Stimulated activated effector memory CD8-positive, alpha-beta T cell treated with anti-CD3 and anti-CD28 coated beads, Interleukin-12 subunit alpha, Interleukin-12 subunit beta, amount 100 ng/mL, for 72 hours (primary cell): Measurements from ENCODE around the gene PCP2.
A peak's percentile ranks its signal among the peaks of the same experiment; 100 is the strongest.

Source experiments
- ATAC-seq: fragments of 150-1000 bp; cut with Tn5 transposase; 2 replicates; pipeline ENCODE4 v1.10.0; 2021
- DNase-seq, 2 donors: peaks; one replicate each; pipeline ENCODE4 v3.0.0; 2021 to 2022; ENCODE audit warnings: low spot score in 2 of 2
- H3K27ac Mint-ChIP-seq: one replicate; pipeline ENCODE4 v1.8.0; 2022; ENCODE audit warnings: mild to moderate bottlenecking, mixed read lengths
- H3K36me3 Mint-ChIP-seq: one replicate; pipeline ENCODE4 v1.8.0; 2022; ENCODE audit warnings: mild to moderate bottlenecking, mixed read lengths
- H3K4me1 Mint-ChIP-seq: one replicate; pipeline ENCODE4 v1.8.0; 2022; ENCODE audit warnings: mixed read lengths
- H3K4me3 Mint-ChIP-seq: one replicate; pipeline ENCODE4 v1.8.0; 2022; ENCODE audit warnings: mild to moderate bottlenecking, mixed read lengths
- H3K9me3 Mint-ChIP-seq: one replicate; pipeline ENCODE4 v1.8.0; 2022; ENCODE audit warnings: mixed read lengths

Gene PCP2

GRCh38 chr19:7670150-7670783 is 36.7 kb upstream of the PCP2 start:
- no peaks in the 10 kb centered on the region for H3K36me3 Mint-ChIP-seq
- peak; percentile 48 for ATAC-seq
- H3K27ac Mint-ChIP-seq: no peak overlapping the region
- peak overlapping the region; percentile 44 for H3K4me3 Mint-ChIP-seq
- H3K9me3 Mint-ChIP-seq: no peaks in the 10 kb centered on the region
- H3K4me1 Mint-ChIP-seq: peaks cover 25% of the 10 kb centered on the region
- DNase-seq: no peak

GRCh38 chr19:7669641-7670040 is 36.1 kb upstream of the PCP2 start:
- Mint-ChIP-seq H3K9me3 (no peaks in the 10 kb centered on the region), H3K4me1 (peaks cover 24% of the 10 kb centered on the region), H3K4me3 (no peak overlapping the region), H3K36me3 (no peaks in the 10 kb centered on the region), H3K27ac (no peak overlapping the region)
- DNase-seq (no peak), ATAC-seq (no peak)

GRCh38 chr19:7668842-7669241 is 35.3 kb upstream of the PCP2 start, which contains the start of gene RETN:
Gene RETN (plus strand): TSS chr19:7669049. CDS start chr19:7669327, 278 bp downstream.
- no peaks in the 10 kb centered on the region for H3K36me3 Mint-ChIP-seq
- no peak for ATAC-seq
- no peaks in the 10 kb centered on the region for H3K9me3 Mint-ChIP-seq
- H3K27ac Mint-ChIP-seq: no peak within 1 kb of the TSS
- H3K4me1 Mint-ChIP-seq: peaks cover 17% of the 10 kb centered on the region
- DNase-seq: no peak
- H3K4me3 Mint-ChIP-seq: no peak within 1 kb of the TSS

DNA sequence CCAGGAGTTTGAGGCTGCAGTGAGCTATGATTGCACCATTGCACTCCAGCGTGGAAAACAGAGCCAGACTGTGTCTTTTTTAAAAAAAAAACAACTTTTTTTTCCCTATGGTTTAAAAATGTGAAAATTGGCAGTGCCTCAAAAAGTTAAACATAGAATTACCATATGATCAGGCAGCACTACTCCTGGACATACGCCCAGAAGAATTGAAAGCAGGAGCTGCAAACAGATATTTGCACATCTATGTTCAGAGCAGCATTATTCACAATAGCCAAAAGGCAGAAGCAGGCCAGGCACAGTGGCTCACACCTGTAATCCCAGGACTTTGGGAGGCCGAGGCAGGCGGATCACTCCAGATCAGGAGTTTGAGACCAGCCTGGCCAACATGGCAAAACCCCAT is 31.6 kb upstream of the PCP2 start:
- ATAC-seq (no peak), DNase-seq (no peak)
- Mint-ChIP-seq H3K4me3 (no peak overlapping the region), H3K4me1 (peaks cover 9% of the 10 kb centered on the region), H3K9me3 (no peaks in the 10 kb centered on the region), H3K27ac (no peak overlapping the region), H3K36me3 (no peaks in the 10 kb centered on the region)

GRCh38 chr19:7663706-7664105 is 30.2 kb upstream of the PCP2 start:
- Mint-ChIP-seq H3K4me3 (no peak overlapping the region), H3K4me1 (no peaks in the 10 kb centered on the region), H3K9me3 (no peaks in the 10 kb centered on the region), H3K36me3 (no peaks in the 10 kb centered on the region), H3K27ac (no peak overlapping the region)
- no peak for DNase-seq
- ATAC-seq: no peak

DNA sequence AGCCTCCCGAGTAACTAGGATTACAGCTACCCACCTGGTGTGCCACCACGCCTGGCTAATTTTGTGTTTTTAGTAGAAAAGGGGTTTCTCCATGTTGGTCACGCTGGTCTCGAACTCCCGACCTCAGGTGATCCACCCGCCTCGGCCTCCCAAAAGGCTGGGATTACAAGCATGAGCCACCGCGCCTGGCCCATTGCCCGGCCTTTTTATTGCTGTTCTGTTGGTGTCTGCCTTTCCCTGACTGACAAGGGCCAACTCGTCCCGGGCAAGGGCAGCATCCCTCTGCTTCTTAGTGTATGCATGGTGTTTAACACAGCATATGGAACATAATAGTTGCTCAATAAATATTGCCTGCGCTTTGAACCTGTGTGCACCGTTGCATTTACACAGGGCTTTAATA is 29.1 kb upstream of the PCP2 start:
- no peaks in the 10 kb centered on the region for H3K36me3 Mint-ChIP-seq

DNA sequence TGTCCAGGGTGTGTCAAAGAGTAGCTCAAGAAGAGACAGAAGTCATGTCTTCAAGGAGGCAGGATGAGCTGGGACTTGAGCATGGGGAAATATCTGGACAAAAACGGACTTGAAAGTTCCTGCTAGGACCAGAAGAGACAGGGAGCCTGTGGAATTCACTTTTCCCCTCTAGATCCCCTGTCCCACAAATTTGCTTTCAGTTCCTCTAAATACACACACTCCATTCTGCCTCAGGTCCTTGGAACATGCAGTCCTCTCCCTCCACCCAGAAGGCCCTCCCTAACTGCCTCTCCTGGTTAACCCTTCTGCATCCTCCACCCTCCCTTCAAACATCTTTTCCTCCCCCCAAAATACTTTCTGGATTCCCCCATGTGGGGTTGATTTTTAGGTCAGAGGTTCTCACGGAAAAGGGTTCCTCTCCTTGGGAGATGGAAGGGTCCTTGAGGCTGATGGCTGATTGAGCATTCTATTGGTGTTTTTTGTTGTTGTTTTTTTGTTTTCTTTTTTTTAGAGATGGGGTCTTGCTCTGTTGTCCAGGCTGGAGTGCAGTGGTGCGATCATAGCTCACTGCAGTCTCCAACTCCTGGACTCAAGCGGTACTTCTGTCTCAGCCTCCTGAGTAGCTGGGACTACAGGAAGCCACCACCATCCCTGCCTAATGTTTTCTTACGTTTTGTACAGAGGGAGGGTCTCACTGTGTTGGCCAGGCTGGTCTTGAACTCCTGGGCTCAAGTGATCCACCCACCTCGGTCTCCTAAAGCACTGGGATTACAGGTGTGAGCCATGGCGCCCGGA is 28.4 kb upstream of the PCP2 start:
- Mint-ChIP-seq H3K36me3 (no peaks in the 10 kb centered on the region), H3K4me1 (peaks cover 13% of the 10 kb centered on the region), H3K4me3 (no peak overlapping the region), H3K9me3 (no peaks in the 10 kb centered on the region), H3K27ac (no peak overlapping the region)
- ATAC-seq (no peak), DNase-seq (no peak)

More for the DNA sequence above, 29.1 kb upstream of the PCP2 start:
- ATAC-seq: no peak
- Mint-ChIP-seq H3K9me3 (no peaks in the 10 kb centered on the region), H3K4me3 (no peak overlapping the region), H3K4me1 (peaks cover 8% of the 10 kb centered on the region), H3K27ac (no peak overlapping the region)
- no peak for DNase-seq

DNA sequence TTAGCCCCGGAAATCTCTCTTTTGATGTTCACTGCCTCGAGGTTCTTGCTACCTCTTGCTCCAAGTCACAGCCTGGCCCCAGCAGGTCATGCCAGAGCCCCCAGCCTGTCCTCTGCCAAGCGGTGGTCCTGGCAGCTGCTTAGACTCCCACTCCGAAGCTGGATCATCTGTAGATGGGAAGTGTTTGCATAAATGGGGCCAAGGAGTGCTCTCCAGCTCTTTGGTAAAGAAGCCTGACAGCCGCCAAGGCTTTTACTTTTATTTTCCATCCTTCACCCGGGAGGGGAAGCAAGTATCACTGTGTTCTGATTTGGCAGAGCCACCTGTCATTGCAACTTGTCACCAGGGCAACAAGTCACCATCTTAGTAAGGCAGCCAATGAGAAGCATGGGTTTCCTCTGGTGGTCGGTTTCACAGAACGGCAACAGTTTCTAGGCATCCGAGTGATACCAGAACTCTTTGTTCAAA is 24.7 kb upstream of the PCP2 start:
- Mint-ChIP-seq H3K27ac (no peak overlapping the region), H3K4me1 (peaks cover 13% of the 10 kb centered on the region), H3K4me3 (peak overlapping the region; percentile 51), H3K36me3 (no peaks in the 10 kb centered on the region), H3K9me3 (no peaks in the 10 kb centered on the region)
- peak in 1 of 2 donors; percentile 62 for DNase-seq
- peak; percentile 90 for ATAC-seq

DNA sequence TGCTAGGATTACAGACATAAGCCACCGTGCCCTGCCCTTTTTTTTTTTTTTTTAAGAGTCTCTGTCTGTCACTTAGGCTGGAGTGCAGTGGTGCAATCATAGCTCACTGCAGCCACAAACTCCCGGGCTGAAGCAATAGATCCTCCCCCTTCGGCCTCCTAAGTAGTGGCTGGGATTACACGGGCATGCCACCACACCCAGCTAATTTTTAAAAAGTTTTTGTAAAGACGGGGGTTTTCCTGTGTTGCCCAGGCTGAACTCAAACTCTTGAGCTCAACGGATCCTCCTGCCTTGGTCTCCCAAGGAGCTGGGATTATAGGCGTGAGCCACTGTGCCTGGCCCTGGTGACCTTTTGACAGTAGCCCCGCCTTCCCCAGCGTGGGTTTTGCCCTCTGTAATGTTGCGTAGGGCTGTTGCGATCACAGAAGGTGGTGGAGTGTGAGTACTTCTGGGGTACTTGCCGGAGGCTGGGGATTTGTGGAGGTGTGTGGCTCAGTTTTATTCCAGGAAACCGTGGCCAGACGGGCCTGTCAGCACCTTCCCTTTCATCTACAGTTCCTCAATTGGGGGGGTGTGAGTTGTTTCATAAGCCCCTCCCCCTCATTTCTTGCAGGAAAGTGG is 23.7 kb upstream of the PCP2 start:
- H3K27ac Mint-ChIP-seq: no peak overlapping the region
- H3K4me3 Mint-ChIP-seq: peak overlapping the region; percentile 51
- ATAC-seq (peak; percentile 78), DNase-seq (no peak)
- peaks cover 3% of the 10 kb centered on the region for H3K36me3 Mint-ChIP-seq
- H3K4me1 Mint-ChIP-seq: peaks cover 23% of the 10 kb centered on the region
- H3K9me3 Mint-ChIP-seq: no peaks in the 10 kb centered on the region

DNA sequence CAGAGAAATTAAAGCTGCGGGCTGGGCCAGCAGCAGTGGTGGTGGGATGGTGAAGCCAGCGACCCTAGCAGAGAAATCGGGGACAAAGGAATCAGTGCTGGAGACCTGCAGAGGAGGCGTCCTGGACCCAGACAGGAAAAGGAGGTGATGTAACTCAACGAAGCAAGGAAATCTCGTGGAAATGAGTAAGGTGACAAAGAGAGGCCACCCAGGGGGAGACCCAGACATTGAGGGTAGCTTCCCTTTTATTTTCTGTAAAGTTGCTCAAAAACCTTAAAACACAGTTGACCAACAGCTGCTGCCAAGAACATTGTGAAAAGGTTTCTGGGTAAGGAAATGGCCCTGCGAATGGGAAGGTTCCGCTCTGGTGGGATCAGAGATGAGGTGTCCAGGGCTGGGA is 22.1 kb upstream of the PCP2 start:
- Mint-ChIP-seq H3K36me3 (peaks cover 8% of the 10 kb centered on the region), H3K9me3 (no peaks in the 10 kb centered on the region), H3K4me1 (peaks cover 25% of the 10 kb centered on the region), H3K4me3 (no peak overlapping the region), H3K27ac (no peak overlapping the region)
- ATAC-seq (no peak), DNase-seq (no peak)

- H3K4me3 Mint-ChIP-seq: no peak overlapping the region
- peaks cover 8% of the 10 kb centered on the region for H3K36me3 Mint-ChIP-seq
- no peak overlapping the region for H3K27ac Mint-ChIP-seq
- H3K4me1 Mint-ChIP-seq: peaks cover 25% of the 10 kb centered on the region
- H3K9me3 Mint-ChIP-seq: no peaks in the 10 kb centered on the region
- ATAC-seq (no peak), DNase-seq (no peak)
Observed at GRCh38 chr19:7654401-7654800, 20.9 kb upstream of the PCP2 start.

DNA sequence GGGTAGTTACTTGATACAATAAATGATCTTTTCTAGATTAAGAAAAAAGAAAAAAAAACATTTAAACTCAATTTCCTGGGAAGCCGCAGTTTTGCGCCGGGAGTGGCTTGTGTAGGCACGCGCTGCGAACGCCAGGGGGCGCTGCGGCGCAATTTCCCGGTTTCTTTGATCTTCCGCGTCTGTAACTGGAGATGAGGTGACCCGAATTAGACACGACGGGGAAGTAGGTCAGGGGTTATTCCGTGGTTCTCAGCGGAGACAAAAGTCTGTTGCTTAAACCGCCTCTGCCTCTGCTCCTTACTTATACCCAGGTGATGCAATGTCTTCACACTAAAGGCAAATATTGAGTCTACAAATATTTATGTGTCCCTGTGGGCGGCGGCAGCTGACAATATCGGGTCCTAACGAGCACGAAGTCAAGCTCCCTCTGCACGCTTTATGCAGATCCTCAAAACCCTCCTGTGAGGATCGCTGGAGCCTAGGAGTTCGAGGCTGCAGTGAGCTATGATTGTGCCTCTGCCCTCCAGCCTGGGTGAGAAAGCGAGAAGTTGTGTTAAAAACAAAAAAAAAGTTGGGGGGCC is 18.6 kb upstream of the PCP2 start:
- peaks cover 13% of the 10 kb centered on the region for H3K4me1 Mint-ChIP-seq
- peaks cover 14% of the 10 kb centered on the region for H3K36me3 Mint-ChIP-seq
- ATAC-seq: peak; percentile 91
- H3K27ac Mint-ChIP-seq: peak overlapping the region; percentile 82
- peak overlapping the region; percentile 62 for H3K4me3 Mint-ChIP-seq
- H3K9me3 Mint-ChIP-seq: no peaks in the 10 kb centered on the region
- DNase-seq: peak; percentile 85 to 91

DNA sequence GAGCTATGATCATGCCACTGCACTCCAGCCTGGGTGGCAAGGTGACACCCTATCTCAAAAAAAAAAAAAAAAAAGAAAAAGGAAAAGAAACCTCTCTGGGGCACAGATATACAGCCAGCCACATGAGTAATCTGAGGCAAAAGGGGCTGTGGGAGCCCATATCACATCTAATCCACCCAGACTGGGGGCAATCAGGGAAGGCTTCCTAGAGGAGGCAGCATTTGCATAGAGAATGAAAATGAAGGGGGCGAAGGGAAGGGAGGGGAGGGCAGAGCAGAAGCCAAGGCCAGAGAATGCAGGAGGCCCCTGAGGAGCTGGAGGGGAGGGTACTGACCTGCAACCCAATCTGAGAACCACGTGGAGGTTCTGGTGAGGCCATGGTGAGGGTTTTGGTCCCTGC is 16.6 kb upstream of the PCP2 start:
- no peak for DNase-seq
- Mint-ChIP-seq H3K4me3 (no peak overlapping the region), H3K27ac (no peak overlapping the region)

DNA sequence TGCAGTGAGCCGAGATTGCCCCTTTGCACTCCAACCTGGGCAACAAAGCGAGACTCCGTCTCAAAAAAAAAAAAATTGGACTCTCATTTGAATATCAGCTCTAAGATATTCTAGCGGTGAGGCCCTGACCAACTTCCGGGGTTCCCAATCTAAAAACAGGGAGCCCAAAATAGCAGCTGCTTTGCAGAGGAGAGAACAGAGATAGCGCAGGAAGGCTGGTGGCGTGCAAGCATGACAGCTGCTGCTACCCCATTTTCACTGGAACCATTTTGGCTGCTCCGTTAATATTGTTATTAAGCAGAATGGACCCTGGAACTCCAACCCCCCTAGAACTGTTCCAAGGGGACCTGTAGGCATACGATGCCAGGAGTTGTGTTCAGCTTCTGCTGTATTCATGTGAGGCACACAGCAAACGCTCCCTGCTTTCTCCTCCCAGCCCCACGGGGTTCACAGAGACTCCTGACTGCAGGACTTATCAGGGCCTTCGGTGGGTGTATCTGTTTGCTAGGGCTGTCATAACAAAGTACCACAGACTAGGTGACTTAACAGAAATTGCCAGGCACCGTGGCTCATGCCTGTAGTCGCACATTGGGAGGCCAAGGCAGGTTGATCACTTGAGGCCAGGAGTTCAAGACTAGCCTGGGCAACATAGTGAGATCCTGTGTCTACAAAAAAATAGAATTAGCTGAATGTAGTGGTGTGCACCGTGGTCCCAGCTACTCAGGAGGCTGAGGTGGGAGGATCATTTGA is 14.9 kb upstream of the PCP2 start:
- no peak for ATAC-seq
- H3K4me1 Mint-ChIP-seq: peaks cover 12% of the 10 kb centered on the region
- no peak overlapping the region for H3K27ac Mint-ChIP-seq
- no peak for DNase-seq
- no peaks in the 10 kb centered on the region for H3K9me3 Mint-ChIP-seq
- no peak overlapping the region for H3K4me3 Mint-ChIP-seq
- H3K36me3 Mint-ChIP-seq: peaks cover 35% of the 10 kb centered on the region

More for the DNA sequence above, 16.6 kb upstream of the PCP2 start:
- Mint-ChIP-seq H3K36me3 (peaks cover 19% of the 10 kb centered on the region), H3K9me3 (no peaks in the 10 kb centered on the region), H3K4me1 (peaks cover 12% of the 10 kb centered on the region)
- ATAC-seq: no peak

DNA sequence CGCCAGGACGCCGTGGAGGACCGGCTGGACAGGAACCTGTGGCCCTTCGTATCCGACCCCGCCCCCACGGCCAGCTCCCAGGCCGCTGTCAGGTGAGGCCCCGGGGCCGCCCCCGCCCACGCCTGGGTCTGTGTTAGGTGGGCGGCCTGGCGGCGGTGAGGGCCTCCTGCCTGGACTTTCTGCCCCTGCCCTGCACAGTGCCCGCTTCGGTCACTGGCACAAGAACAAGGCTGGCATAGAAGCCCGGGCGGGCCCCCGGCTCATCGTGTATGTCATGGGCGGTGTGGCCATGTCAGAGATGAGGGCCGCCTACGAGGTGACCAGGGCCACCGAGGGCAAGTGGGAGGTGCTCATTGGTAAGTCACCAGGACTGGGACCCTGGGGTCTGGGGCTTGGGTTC is 13.6 kb upstream of the PCP2 start:
- Mint-ChIP-seq H3K9me3 (no peaks in the 10 kb centered on the region), H3K36me3 (peaks cover 41% of the 10 kb centered on the region), H3K4me3 (no peak overlapping the region), H3K4me1 (peaks cover 1% of the 10 kb centered on the region), H3K27ac (no peak overlapping the region)
- DNase-seq (no peak), ATAC-seq (no peak)
